ENCODE measurements around the gene PGPEP1.
"Not testable (repeated sequence)": the region's sequence is repeated elsewhere in the genome, so short reads cannot be mapped to it uniquely, and the experiment has no call there.

Gene PGPEP1

DNA sequence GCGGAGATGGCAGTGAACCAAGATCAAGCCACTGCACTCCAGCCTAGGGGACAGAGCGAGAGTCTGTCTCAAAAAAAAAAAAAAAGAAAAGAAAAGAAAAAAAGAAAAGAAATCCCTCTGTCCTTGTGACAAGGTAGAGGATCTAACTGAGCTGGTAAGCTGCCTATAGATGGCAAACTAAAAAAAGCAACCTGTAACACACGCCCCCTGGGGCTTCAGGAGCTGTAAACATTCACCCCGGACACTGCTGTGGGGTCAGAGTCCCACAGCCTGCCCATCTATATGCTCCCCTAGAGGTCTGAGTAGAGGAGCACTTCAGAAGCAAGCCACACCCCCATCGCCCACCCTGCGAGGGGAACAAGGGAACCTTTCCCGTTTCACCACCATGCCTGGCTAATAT is 4.3 kb upstream of the PGPEP1 start:
- DNase-seq, result no peak

DNA sequence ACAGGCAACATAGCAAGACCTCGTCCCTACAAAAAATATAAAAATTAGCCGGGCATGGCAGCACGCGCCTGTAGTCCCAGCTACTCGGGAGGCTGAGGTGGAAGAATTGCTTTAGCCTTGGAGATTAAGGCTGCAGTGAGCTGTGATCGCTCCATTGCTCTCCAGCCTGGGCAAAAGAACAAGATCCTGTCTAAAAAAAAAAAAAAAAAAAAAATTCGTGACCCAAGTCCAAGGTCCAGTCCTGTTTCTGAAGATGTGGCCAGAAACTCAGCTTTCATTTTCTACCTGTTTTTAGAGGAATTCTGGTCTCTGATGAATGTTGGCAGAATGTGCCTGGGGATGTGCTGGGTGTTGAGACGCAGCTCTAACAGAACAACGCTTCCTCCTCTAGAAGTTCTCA is 1.9 kb upstream of the PGPEP1 start:
- DNase-seq, result no peak

DNA sequence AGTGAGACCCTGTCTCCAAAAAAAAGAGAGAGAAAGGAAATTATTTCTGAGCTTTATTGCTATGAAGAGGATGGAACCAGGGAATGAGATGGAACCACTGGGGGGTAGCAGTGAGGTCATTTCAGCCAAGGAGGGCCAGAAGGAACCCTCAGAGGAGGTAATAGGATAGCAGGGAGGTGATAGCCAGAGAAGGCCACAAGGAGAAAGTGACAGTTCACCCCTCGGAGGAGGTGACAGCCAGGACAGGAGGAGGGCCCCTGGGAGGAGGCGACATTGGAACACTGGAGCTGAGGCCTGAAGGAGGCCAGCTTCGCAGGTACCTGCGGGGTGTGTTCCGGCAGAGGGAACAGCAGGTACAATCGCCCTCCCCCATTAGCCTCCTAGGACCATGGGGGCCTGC is 675 bp upstream of the PGPEP1 start:
- peak; percentile 10 for DNase-seq

DNA sequence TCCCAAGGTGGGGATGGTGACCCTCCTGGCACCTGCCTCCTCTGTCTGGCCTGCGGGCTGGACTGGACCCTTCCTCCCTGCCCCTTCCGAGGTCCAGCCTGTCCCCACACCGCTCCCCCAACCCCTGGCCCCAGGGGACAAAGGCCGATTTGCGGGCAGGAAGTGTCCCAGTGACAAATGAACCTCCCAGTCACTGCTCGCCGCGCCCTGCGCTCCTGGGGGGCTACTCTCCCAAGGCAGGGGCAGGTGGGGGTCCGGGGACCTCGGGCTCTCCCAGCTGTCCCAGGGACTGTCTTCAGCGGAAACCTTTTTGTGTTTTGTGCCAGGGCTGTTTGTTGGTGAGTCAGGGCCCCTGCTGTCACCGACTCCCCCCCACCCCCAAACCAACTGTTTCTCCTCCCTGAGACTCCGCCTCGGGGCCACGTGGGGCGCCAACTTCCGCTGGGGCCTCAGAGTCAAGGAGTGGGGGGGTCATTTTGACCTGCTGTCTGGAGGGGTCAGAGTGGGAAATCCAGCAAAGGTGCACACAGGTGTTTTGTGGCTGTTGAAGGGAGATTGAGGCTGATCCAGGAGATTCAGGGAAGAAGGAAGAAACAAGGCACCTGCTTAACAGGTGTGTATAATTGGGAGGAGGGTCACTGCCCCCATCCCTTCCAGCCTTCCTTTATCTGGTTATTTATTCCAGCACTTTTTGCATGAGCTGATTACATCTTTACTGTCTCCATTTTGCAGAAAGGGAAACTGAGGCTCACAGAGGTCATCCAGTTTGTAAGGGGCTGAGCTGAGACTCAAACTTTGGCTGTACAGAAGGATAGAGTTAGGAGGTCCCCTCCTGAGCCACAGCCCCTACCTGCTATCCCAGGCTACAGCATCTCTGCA is 831 bp downstream of the PGPEP1 start:
- DNase-seq, result peak; percentile 75

DNA sequence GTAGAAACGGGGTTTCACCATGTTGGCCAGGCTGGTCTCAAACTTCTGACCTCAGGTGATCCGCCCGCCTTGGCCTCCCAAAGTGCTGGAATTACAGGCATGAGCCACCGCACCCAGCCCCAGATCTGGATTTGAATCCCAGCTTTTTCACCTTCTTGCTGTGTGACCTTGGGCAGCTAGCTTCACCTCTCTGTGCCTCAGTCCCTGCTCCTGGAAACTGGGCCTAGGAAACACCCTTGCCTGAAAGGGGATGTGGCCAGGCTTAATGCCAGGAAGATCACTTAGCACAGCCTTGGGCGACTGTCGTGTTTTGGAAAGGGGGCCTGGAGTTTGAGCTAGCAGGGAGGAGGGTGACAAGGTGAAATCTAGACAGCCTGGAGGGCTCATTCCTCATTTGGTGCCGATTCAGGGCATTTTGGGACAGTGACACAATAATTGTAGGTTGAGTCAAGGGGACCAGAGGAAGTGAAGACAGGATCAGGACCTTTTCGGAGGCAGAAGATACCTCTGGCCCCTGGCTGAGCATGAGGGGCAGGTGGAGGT is 1.8 kb downstream of the PGPEP1 start:
- no peak for DNase-seq

DNA sequence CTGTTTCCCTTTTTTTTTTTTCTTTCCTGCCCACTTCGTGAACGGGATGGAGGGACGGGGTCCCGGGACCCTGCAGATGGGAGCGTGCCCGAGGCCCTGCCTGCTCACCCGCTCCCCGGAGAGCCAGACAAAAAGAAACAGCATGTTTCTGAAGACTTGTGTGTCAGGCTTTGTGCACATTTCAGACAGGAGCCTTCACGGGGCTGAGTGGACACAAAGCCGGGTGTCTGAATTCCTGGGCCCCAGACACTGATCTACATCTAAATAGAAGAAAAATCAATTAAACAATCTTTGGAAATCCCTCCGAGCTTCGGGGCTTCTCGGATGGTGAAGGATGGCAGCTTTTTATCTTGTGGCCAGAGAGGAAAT is 4.2 kb downstream of the PGPEP1 start:
- no peak for DNase-seq

DNA sequence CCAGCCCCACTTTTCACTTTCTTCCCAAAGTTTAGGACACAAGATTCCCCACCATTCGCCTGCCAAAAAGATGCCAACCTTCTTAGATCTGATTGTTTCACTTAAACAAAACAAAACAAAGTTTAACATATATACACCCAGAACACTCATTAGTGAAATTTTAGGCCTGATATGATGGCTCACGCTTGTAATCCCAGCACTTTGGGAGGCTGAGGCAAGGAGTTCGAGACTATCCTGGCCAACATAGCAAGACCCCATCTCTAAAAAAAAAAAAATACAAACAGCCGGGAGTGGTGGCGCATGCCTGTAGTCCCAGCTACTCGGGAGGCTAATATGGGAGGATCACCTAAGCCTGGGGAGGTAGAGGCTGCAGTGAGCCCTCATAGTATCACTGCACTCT is 4.9 kb downstream of the PGPEP1 start:
- DNase-seq, result no peak

DNA sequence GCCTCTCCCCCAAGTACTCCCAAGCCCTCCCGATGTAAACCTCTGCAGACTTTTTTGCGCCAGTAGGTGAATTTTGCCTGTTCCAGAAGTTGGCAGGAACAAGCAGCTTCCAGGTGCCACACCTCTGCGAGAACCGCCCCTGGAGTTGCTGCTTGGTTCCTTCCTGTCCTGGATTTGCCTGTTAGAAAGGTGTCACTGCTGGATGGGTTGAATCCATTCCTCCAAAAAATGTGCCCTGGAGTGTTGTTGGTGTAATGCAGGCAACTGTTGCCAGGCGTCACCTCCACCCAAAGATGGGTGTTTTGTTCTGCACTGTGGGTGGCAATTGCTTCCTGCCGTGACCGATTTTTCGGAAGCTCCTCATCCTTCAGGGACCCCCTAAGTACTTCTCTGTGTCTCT is 5.7 kb downstream of the PGPEP1 start:
- DNase-seq, result no peak

DNA sequence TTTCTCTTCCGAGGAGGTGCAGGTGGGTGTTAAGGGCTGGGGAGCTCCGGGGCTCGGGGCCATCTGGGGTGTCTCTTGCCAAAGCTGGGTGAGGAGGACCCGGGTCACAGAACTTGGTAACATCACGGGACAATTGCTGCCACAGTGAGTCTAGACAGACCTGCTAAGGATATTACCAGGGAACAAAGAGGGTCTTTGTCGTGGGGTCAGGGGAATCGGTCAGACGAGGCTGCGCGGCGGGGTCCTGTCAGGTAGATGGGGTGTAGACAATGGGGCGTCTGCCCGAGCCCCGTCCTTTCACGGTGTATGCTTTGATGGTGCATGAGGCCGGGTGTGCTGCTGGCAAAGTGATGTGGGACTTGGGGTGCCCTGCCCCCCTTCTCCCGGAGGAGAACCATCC is 7.8 kb downstream of the PGPEP1 start:
- DNase-seq, result no peak

DNA sequence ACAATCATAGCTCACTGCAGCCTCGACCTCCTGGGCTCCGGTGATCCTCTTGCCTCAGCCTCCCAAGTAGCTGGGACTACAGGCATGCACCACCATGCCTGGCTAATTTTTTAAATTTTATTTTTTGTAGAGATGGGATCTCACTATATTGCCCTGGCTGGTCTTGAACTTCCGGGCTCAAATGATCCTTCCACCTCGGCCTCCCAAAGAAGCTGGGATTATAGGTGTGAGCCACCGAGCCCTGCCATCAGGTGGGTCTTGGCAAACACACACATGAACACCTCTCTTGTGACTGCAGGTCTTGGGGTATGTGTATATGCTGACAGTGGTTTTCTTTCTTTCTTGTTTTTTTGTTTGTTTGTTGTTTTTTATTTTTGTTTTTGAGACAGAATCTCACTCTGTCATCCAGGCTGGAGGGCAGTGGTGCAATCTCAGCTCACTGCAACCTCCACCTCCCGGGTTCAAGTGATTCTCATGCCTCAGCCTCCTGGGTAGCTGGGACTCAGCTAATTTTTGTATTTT is 8.5 kb downstream of the PGPEP1 start:
- not testable (repeated sequence) for DNase-seq

DNA sequence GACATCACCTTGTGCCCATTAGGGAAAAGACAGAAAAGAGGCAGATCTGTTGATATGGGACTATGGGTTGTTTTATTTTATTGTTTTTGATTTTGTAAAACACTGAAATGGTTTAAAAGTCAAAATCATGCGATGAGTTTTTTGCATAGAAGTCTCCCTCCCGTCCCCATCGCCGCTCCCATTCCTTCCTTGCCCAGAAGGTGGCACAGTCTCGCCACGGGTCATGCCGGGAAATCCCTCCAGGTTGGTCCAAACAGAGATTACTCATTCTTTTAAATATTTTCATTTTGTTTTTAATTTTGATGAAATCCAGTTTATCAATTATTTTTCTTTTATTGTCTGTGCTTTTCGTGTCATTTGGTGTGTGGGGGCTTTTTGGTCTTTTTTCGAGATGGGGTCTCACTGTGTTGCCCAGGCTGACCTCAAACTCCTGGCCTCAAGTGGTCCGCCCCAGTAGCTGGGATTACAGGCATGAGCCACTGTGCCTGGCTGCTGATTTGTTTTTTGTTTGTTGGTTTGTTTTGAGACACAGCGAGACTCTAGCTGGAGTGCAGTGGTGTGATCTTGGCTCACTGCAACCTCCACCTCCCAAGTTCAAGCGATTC is 9.2 kb downstream of the PGPEP1 start:
- peak; percentile 37 for DNase-seq

DNA sequence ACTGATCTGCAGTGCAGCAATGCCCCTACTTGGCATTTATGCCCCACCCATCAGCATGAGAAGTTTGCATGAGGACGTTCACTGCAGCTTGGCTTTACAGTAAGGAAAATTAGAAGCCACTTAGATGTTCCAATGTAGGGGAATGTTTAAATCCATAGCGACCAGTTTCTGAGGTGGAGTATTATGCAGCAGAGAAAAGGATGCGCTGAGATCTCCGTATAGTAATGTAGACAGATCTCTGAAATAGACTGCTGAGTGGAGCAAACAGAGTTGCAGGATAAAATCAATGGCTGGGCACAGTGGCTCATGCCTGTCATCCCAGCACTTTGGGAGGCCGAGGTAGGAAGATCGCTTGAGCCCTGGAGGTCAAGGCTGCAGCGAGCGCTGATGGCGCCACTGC is 10.1 kb downstream of the PGPEP1 start:
- DNase-seq, result no peak

DNA sequence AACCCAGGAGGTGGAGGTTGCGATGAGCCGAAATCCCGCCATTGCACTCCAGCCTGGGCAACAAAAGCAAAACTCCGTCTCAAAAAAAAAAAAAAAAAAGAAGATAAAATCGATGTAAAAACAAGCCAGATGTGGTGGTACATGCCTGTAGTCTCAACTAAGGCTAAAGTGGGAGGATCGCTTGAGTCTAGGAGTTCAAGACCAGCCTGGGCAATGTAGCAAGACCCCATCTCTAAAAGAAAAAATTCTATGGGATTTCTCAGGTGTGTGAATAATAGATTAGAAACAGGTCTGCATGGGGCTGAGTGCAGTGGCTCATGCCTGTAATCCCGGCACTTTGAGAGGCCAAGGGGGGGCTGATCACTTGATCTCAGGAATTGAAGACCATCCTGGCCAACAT is 11.1 kb downstream of the PGPEP1 start:
- no peak for DNase-seq

DNA sequence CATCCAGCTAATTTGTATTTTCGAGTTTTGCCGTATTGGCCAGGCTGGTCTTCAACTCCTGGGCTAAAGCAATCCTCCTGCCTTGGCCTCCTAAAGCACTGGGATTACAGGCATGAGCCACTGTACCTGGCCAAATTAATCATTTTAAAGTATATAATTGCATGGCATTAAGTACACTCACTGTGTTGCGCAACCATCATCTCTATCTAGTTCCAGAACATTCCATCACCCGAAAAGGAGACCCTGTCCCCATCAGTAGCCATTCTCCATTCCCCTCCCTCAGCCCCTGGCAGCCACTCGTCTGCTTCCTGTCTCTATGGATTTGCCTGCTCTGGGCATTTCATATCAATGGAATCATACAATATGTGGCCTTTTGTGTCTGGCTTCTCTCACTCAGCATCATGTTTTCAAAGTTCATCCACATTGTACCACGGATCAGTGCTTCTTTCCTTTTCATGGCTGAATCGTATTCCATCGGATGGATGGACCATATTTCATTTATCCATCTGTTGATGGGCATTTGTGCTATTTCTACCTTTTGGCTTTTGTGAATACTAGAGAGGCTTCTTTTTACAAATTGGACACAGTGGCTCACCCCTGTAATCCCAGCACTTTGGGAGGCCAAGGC is 13.1 kb downstream of the PGPEP1 start:
- no peak for DNase-seq

DNA sequence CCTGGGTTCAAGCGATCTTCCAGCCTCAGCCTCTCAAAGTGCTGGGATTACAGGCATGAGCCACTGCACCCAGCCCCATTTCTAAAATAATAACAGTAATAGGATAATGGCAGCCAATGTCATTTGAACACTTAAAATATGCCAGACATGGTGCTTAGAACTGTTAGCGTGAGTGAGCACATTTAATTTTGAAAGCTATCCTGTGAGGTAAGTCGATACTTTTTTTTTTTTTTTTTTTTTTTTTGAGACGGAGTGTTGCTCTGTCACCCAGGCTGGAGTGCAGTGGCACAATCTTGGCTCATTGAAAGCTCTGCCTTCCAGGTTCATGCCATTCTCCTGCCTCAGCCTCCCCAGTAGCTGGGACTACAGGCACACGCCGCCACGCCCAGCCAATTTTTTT is 14.3 kb downstream of the PGPEP1 start:
- DNase-seq, result not testable (repeated sequence)

DNA sequence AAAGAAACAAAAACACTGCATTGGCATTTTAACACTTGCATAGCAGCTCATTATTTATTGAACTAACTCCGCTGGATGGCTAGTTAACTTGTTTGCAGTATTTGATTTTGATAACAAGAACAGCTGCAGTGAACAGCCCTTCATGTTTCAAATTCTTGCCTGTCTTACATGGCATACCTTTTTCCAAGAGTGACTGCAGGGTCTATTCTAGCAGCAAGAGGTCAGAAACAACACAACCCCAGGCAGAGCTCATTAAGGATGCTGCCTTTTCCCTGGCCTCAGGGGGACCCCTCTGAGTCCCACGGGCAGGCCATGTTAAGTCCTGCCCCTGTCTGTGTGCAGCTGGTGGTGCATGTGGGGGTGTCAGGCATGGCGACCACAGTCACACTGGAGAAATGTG is 16.6 kb downstream of the PGPEP1 start:
- DNase-seq, result no peak

DNA sequence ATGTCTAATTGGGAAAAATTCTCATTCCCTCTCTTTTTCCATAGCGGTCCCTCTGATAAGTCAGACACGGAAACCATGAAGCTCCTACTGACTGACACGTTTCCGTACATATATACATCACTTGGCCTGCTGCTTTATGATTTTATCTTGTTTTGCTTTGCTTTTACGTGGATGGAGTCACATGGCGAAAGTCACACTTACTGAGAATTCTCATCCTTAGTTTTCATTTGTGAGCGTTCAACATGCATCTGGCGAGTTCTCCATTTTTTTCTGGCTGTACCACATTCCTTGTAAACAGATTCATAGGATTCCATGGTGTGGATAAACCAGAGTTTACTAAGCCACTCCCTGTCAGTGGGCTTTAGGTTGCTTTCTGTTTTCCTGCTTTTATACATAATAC is 21.2 kb downstream of the PGPEP1 start:
- no peak for DNase-seq

DNA sequence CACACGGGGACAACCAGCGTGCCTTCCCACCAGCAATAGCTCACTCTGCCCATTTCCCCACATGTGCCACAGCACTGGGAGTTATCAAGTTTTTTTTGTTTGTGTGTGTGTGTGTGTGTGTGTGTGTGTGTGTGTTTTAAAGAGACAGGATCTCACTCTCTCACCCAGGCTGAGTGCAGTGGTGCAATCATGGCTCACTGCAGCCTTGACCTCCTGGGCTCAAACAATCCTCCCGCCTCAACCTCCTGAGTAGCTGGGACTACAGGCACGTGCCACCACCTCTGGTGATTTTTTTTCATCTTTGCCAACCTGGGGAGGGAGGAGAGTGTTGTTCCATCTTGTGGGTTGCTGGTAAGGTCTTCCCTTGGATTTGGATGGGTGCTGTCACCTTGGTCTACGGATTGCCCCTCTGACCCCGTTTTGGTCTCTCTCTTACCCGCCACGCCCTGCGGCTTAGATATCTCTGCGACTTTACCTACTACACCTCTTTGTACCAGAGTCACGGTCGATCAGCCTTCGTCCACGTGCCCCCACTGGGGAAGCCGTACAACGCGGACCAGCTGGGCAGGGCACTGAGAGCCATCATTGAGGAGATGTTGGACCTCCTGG is 22.6 kb downstream of the PGPEP1 start:
- DNase-seq, result no peak

DNA sequence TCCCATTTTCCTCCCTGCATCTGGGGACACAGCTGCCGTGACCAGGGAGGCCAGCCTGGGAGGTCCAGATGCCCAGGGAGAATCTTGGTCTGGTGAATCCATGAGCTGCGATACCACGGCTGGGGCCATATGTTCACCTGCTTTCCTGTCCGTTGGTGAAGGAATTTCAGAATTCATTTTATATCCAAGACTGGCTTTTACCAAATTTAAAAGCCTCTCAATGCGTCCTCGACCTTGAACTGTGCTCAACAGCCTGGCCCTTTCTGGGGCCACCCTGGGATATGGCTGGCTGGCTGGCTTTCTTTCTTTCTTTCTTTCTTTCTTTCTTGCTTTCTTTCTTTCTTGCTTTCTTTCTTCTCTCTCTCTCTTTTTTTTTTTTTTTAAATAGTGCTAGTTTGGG is 23.4 kb downstream of the PGPEP1 start:
- no peak for DNase-seq

DNA sequence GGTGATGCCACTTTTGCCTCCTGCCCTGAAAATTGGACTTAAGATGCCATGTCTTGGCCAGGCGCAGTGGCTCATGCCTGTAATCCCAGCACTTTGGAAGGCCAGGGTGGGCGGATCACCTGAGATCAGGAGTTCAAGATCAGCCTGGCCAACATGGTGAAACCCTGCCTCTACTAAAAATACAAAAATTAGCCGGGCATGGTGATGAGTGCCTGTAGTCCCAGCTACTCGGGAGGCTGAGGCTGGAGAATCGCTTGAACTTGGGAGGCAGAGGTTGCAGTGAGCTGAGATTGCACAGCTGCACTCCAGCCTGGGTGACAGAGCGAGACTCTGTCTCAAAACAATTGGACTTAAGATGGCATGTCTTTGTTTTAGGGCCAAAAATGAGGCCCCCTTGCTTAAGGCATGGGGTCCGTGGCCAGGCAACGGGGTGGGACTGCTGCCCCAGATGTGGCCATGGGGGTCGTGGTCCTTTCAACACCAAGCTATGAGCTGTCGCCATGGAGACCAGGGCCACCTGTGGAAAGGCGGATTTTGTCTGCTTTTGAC is 24.0 kb downstream of the PGPEP1 start:
- not testable (repeated sequence) for DNase-seq

DNA sequence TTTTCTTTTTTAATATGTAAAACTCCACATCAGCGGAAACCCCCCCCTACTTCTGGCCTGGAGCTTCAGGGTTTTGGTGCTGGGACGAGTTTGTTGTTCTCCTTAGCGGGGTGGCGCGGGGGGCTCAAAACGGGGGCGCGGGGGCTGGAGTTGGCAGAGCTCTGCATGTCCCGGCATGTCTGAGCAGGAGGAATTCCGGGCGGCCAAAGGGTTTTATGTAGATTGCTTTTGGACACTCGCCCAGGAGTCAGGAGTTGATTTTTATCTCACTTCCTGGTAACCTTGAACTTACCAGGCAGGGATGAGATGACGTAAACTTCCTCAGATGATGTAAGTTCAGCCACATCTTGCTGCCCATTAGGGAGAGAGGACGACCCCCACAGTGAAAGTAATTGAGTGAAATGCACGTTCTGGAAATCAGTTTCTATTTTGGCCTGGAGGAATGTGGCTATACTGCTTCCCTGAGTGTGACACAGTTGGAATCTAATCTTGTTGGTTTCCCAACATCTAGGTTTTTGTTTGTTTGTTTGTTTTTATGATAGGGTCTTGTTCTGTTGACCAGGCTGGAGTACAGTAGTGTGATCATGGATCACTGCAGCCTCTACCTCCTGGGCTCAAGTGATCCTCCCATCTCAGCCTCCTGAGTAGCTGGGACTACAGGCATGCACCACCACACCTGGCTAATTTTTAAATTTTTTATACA is 24.6 kb downstream of the PGPEP1 start:
- DNase-seq, result no peak

DNA sequence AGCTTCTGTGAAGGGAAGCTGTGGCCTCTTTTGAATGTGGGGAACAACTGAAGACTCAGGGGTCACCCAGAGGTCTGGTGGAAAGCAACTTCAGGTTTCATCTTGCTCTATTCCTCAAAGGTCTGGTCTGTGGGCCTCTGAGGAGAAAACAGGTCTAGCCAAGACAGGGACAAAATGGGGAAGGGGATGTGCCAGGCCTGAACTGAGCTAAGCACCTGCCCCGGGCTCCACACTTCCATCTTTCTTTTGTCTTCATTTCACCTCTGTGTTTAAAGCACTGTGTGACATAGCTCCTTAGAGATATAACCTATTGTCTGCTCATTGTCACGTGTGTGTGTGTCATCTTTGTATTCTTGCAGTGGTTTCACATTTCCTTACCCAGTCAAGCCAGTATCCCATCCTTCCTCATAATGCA is 25.6 kb downstream of the PGPEP1 start:
- no peak for DNase-seq

All from activated CD4-positive, alpha-beta T cell treated with anti-CD3 and anti-CD28 coated beads, Interleukin-10, Interleukin-2, amounts not matched to agents 100 ng/mL and 50 ng/mL, durations not matched to agents 16 hours and 8 hours (primary cell).